Loucy (cell line): Measurements from ENCODE around the gene CTNNA2.

Experiments
- H2AFZ ChIP-seq: fragments of 200-600 bp; sonication (generic); 2 replicates; pipeline ENCODE4 v1.6.0; 2016; ENCODE audit warnings: antibody characterized with exemption, mild to moderate bottlenecking, low read length, moderate library complexity
- H3F3A ChIP-seq: fragments of 200-600 bp; 2 replicates; pipeline ENCODE4 v1.6.0; 2016; ENCODE audit warnings: antibody characterized with exemption, low read depth, mild to moderate bottlenecking
- H3K27me3 ChIP-seq: fragments of 200-600 bp; sonication (generic); 2 replicates; pipeline ENCODE4 v1.6.1; 2014; ENCODE audit warnings: low read length, mild to moderate bottlenecking; ENCODE audit not compliant: insufficient read depth, poor library complexity, severe bottlenecking
- H3K36me3 ChIP-seq: fragments of 200-600 bp; sonication (generic); 2 replicates; pipeline ENCODE4 v1.6.1; 2016; ENCODE audit warnings: low read length; ENCODE audit not compliant: insufficient read depth
- H3K4me1 ChIP-seq: fragments of 200-600 bp; sonication (generic); 2 replicates; pipeline ENCODE4 v1.5.1; 2014; ENCODE audit warnings: low read length, mild to moderate bottlenecking; ENCODE audit not compliant: insufficient read depth, poor library complexity, severe bottlenecking
- H3K4me2 ChIP-seq: fragments of 200-600 bp; sonication (generic); 2 replicates; pipeline ENCODE4 v1.6.0; 2014; ENCODE audit warnings: antibody characterized with exemption, low read length, low read depth, mild to moderate bottlenecking; ENCODE audit not compliant: poor library complexity, severe bottlenecking
- H3K4me3 ChIP-seq: fragments of 200-600 bp; sonication (generic); 2 replicates; pipeline ENCODE4 v1.5.1; 2014; ENCODE audit warnings: low read length, mild to moderate bottlenecking, mixed read lengths; ENCODE audit not compliant: poor library complexity, severe bottlenecking
- H3K79me2 ChIP-seq: fragments of 200-600 bp; sonication (generic); 2 replicates; pipeline ENCODE4 v1.6.1; 2014; ENCODE audit warnings: low read length; ENCODE audit not compliant: insufficient read depth
- H3K9ac ChIP-seq: fragments of 200-600 bp; sonication (generic); 2 replicates; pipeline ENCODE4 v1.6.0; 2014; ENCODE audit warnings: mild to moderate bottlenecking, low read depth, low read length, moderate library complexity; ENCODE audit not compliant: poor library complexity, severe bottlenecking
- H3K9me2 ChIP-seq: fragments of 200-600 bp; sonication (generic); replicated peaks from 2 replicates; pipeline ENCODE4 v1.6.1; 2016; ENCODE audit warnings: low read depth, low read length, mixed read lengths
- H3K9me3 ChIP-seq: fragments of 200-600 bp; sonication (generic); 2 replicates; pipeline ENCODE4 v1.6.1; 2014; ENCODE audit warnings: mild to moderate bottlenecking, antibody characterized with exemption, low read length, low read depth; ENCODE audit not compliant: insufficient read depth
- H4K20me1 ChIP-seq: fragments of 200-600 bp; sonication (generic); 2 replicates; pipeline ENCODE4 v1.6.0; 2014; ENCODE audit warnings: antibody characterized with exemption, low read length, mild to moderate bottlenecking; ENCODE audit not compliant: insufficient read depth, poor library complexity, severe bottlenecking
- CTCF ChIP-seq: fragments of 200-600 bp; sonication (generic); conservative IDR thresholded peaks from 2 replicates; pipeline ENCODE4 v1.5.1; 2014; ENCODE audit warnings: mild to moderate bottlenecking, antibody characterized with exemption, low read length
- EZH2phosphoT487 ChIP-seq: fragments of 200-600 bp; IDR thresholded peaks from 2 replicates; pipeline ENCODE4 v1.6.1; 2018; ENCODE audit warnings: antibody characterized with exemption, mild to moderate bottlenecking, moderate library complexity, borderline replicate concordance

The CTNNA2 gene

GRCh38 chr2:80519699-80520291 is 1006.9 kb downstream of the CTNNA2 start:
- H3K9me3 ChIP-seq, result no peaks in the 10 kb centered on the region
- no peaks in the 10 kb centered on the region for H3K79me2 ChIP-seq
- H3K27me3 ChIP-seq, result no peaks in the 10 kb centered on the region
- no peak overlapping the region for H3K4me2 ChIP-seq
- H3K4me3 ChIP-seq, result no peak overlapping the region
- no peak overlapping the region for H2AFZ ChIP-seq
- H3K36me3 ChIP-seq, result no peaks in the 10 kb centered on the region
- TF ChIP-seq CTCF (no peak), EZH2phosphoT487 (no peak)
- H3K4me1 ChIP-seq, result no peaks in the 10 kb centered on the region
- no peaks in the 10 kb centered on the region for H3K9me2 ChIP-seq
- no peaks in the 10 kb centered on the region for H4K20me1 ChIP-seq
- no peak overlapping the region for H3K9ac ChIP-seq
- no peaks in the 10 kb centered on the region for H3F3A ChIP-seq

DNA sequence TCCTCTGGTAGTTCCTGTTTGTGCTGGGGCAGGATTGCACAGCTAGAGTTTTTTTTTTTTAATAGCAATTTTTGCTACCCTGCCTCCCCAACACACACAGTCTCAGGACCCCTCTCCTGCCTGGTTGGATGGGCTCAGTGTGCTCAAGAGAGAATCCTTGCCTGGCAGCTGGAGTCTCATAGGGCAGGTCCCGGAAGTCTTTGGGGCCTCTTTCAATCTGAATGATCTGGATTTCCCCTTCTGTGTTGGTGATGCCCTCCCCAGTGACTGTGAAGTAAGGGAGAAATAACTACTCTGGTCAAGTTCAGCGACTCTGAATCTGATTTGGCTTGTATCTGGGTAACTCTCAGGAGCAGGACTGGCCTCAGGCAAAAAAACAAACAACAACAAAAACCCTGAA is 1012.3 kb downstream of the CTNNA2 start:
- no peak overlapping the region for H3K4me3 ChIP-seq
- H3K9me2 ChIP-seq, result no peaks in the 10 kb centered on the region
- no peaks in the 10 kb centered on the region for H3K4me1 ChIP-seq
- no peaks in the 10 kb centered on the region for H3F3A ChIP-seq
- H3K4me2 ChIP-seq, result no peak overlapping the region
- H2AFZ ChIP-seq, result no peak overlapping the region
- no peaks in the 10 kb centered on the region for H3K79me2 ChIP-seq
- H4K20me1 ChIP-seq, result no peaks in the 10 kb centered on the region
- no peaks in the 10 kb centered on the region for H3K9me3 ChIP-seq
- H3K36me3 ChIP-seq, result no peaks in the 10 kb centered on the region
- TF ChIP-seq EZH2phosphoT487 (no peak), CTCF (no peak)
- no peak overlapping the region for H3K9ac ChIP-seq
- H3K27me3 ChIP-seq, result no peaks in the 10 kb centered on the region

DNA sequence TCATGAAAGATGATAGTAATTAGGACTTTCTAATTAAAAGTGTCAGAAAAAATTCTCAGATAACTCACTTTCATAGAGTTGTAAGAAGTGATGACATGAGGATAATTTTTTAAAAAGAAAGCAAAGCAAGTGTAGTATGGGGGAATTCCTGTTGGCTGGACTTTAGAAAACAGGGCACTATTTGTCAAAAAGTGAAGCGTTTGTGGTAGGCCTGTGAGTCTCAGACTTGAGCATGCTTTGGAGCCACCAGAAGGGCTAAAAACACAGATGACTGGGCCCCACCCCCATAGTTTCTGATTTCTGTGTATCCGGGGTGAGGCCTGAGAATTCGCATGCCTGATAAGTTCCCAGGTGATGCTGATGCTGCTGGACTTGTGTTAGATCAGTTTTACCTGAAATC is 1014.3 kb downstream of the CTNNA2 start:
- Histone ChIP-seq H3K4me3 (no peak overlapping the region), H3K4me1 (no peaks in the 10 kb centered on the region), H3K9me3 (no peaks in the 10 kb centered on the region), H3K9me2 (no peaks in the 10 kb centered on the region), H3F3A (no peaks in the 10 kb centered on the region), H3K4me2 (no peak overlapping the region), H4K20me1 (no peaks in the 10 kb centered on the region), H3K27me3 (no peaks in the 10 kb centered on the region), H2AFZ (no peak overlapping the region), H3K79me2 (no peaks in the 10 kb centered on the region), H3K36me3 (no peaks in the 10 kb centered on the region), H3K9ac (no peak overlapping the region)
- no peak for TF ChIP-seq CTCF
